ENCODE results near the gene NSDHL.
"Not testable (repeated sequence)": the region's sequence is repeated elsewhere in the genome, so short reads cannot be mapped to it uniquely, and the experiment has no call there.

The NSDHL gene

GRCh38 chrX:152830312-152831305, at the start of gene NSDHL, which contains the start of gene CETN2:
NSDHL (plus strand) TSS chrX:152831063; CDS start chrX:152846325, 15,262 bp downstream.
CETN2 (minus strand) TSS chrX:152830757; CDS start chrX:152830710, 47 bp downstream.
- DNase-seq (ENCODE audit: low read depth): peak; percentile 95

DNA sequence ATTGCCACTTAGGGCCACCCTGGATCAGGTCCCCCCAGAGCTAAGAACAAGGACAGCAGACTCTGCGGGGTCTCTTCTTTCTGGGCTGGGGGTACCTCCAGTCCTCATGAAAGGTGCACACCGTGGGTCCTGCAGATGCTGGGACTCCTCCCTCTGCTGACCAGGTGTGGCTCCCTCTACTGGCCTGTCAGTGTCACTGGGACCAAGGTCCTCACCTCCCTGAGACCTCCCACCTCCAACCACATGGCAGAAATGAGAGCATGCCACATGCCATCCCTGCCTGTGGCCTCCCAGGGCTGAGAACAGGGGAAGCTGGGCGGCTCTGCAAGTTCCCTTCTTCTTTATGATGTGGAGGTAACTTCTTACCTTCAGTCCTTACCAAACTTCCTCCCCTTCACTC, 43.8 kb upstream of the NSDHL start:
- DNase-seq (ENCODE audit: low read depth): not testable (repeated sequence)

- no peak for DNase-seq (ENCODE audit: low read depth)
Measured at GRCh38 chrX:152798945-152799344, 31.9 kb upstream of the NSDHL start.

DNA sequence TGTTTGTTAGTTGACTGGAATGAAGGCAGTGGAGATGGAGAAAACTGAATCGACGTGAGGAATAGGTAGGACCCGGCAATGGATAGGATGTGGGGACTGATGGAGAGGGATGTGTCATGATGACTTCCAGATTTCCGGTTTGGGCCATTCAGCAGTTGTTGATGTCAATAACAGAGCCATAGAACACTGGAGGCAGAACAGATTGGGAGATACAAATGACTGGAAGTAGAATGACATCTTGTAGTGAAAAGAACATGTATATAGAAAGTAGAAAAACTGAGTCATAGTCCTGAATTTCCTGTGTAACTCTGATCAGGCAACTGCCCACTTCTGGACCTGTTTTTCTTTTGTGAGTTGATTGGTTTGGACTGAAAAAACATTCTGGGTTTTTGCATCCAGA, 24.8 kb upstream of the NSDHL start:
- no peak for DNase-seq (ENCODE audit: low read depth)

DNA sequence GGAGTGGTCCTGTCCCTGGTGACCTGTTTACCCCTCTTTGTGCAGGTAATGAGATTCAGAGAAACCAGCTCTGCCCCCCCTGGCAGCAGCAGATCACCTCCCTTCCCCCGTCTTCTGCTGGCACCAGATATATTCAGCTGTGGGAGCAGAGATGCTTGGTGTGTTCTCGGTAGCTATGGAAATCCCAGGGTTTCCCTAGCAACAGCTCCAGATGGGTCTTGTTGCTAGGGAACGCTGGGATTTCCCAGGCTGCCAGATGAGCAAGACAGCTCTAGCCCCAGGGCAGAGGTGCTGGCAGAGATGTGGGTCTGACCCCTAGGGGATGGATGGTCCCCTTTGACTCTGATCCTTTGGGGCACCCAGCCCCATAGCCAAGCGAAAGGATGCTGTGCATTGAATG, 20.5 kb upstream of the NSDHL start:
- peak; percentile 20 for DNase-seq (ENCODE audit: low read depth)

DNA sequence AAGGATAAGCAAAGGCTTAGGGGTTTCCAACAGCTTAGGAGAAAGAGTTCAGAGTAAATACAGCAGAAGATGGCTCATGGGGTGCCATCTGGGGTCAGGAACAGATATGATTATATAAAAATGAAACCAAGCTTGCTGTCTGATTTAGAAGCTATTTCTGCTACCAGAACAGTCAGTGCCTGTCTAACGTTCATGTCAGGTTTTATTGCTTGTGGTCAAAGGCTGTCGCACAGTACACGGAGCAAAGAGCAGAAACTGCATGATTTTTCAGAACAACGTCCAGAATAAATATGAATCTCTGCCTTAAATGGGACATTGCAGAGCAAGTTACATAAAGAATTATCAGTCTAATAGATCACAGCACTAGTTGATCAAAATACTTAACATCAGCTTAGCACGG, 17.7 kb upstream of the NSDHL start:
- peak; percentile 8 for DNase-seq (ENCODE audit: low read depth)

GRCh38 chrX:152814048-152814447, 16.8 kb upstream of the NSDHL start:
- no peak for DNase-seq (ENCODE audit: low read depth)

DNA sequence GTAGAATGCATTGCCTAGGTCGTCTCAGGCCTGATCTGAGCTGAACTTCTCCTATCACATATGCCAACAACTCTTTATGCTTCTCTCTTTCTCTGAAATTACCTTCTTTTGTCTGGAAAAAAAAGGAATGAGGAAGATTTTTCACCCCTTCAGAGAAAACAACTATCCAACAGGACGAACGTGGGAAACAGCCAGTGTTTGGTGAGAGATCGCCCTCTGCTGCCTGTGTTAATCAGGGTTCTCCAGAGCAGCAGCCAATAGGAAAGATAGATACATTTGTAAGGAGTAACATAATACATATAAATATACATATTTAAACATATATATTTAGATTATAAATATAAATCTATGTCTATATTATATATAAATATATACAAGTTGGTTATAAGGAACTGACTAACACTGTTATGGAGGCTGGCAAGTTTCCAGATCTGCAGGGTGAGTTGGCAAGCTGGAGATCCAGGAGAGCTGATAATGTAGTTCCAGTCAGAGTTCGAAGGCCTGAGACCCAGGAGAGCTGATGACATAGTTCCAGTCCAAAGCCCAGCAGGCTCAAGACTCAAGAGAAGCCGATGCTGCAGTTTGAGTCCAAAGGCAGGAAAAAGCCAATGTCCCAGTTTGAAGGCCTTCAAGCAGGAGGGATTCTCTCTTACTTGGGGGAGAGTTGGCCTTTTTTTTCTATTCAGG, 13.6 kb upstream of the NSDHL start:
- DNase-seq (ENCODE audit: low read depth): peak; percentile 53

GRCh38 chrX:152818356-152818755, 12.5 kb upstream of the NSDHL start:
- DNase-seq (ENCODE audit: low read depth): no peak

- DNase-seq (ENCODE audit: low read depth): no peak
Measured at GRCh38 chrX:152819266-152819665, 11.6 kb upstream of the NSDHL start.

DNA sequence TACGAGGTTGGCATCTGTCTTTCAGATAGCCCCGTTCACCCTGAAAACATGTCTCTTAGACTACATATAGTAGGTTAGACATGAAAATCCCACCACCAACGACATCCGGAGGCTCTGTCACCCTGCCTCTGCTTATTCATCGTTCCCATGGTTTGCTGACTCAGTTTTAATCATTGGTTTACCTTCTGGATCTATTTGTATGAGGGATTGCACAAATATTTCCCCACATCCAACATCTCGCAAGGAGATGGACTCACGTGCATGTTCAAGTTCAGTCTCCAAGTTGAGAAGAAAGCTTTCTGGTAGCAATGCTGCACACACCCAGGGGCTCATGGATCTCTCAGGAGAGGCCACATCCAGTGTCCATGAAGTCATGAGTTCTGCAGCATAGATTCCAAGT, 11.1 kb upstream of the NSDHL start:
- DNase-seq (ENCODE audit: low read depth): peak; percentile 35

- DNase-seq (ENCODE audit: low read depth): peak; percentile 46
Measured at GRCh38 chrX:152821145-152821765, 9.6 kb upstream of the NSDHL start.

DNA sequence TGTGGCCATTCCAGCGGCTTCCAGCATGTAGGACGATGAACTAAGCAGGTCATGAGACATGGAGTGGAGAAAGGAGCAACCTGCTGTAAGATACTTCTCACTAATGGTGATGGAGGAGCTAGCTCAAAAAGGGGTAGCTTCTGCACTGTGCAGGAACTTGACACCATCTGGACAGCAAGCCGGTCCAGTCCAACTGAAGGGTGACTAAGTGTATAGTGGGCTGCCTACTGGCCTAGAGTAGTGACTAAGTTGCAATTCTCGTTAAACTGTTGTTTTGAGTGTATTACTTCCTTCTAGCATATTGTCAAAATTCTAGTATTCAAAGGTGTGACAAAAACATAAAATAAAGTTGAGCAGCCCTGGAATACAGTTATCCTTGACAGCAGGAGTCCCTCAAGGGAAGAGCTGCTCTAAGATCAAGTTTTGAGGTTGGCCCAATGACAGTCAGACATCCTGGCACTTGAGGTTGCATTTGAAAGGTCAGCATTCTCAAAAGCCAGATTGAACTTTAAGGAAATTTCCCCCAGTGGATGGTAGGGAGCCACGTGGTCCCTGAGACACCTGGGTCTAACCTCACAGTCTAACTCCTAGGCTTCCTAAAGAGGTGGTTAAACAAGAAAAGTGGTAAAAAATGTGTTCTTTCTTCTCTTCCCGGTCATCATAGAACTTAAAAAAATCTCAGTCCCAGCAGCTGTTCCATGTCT, 8.3 kb upstream of the NSDHL start:
- DNase-seq (ENCODE audit: low read depth): peak; percentile 21

DNA sequence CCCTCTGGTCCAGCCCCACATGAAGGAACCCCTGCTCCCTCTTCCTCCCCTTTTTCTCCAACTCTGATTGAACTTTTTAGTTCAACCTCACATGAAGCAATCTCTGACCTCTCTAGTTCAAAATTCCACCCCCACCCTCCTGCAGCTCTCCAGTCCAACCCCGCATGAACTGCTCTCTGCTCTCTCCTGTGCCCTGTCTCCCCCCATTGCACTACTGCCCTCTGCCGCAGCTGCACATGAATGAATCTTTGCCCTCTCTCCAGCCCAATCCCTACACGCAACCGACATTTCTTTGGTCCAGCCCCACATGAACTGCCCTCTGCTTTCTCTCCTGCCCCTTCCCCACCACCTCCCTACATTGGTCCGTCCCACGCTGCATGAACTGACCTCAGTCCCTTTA, 7.2 kb upstream of the NSDHL start:
- DNase-seq (ENCODE audit: low read depth): no peak

GRCh38 chrX:152824841-152825374, 6.0 kb upstream of the NSDHL start:
- DNase-seq (ENCODE audit: low read depth): peak; percentile 39

GRCh38 chrX:152831391-152831790, 528 bp downstream of the NSDHL start:
- no peak for DNase-seq (ENCODE audit: low read depth)

DNA sequence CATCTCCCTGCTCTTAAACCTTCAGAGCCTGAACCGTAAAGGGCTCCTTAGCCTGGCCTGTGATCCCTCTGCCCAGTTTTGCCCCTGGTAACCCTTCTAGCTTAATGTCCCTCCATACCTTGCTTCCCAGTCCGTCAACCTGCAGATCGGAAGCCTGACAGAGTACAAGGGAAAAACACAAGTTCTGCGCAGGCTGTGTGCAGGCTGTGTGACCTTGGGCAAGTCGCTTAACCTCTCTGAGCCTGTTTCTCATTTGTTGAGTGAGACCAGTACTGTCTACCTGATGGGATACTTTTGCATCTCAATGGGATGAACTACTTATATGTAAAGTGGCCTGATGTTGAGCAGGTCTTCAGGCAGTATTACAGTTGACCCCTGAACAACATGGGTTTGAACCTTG, 1.7 kb downstream of the NSDHL start:
- DNase-seq (ENCODE audit: low read depth): no peak

GRCh38 chrX:152833378-152833777, 2.5 kb downstream of the NSDHL start:
- no peak for DNase-seq (ENCODE audit: low read depth)

GRCh38 chrX:152835470-152835869, 4.6 kb downstream of the NSDHL start:
- not testable (repeated sequence) for DNase-seq (ENCODE audit: low read depth)

- DNase-seq (ENCODE audit: low read depth): no peak
Measured at GRCh38 chrX:152842772-152843338, 12.0 kb downstream of the NSDHL start.

DNA sequence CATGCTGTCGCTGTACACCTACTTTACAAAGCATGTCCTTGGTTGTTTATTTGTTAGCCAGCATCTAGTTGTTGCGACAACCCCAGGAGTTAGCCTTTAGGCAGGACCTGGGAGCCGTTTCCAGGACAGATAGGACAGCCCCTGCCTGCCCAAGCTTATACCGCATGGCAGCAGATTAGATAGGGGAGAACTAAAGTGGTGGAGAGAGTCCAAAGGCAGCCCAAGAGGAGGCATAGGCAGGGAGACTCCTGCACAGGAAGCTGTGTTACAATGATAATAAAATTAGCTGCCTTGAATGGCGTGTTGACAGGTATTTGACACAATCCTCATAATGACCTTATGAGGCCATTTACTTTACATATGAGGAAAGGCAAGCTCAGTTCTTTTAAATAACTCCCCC, 13.0 kb downstream of the NSDHL start:
- no peak for DNase-seq (ENCODE audit: low read depth)
